HCT116 (cell line): ENCODE measurements around the gene LHPP. TPM values are rescaled to one million over a fixed set of nuclear protein-coding genes. Genes with fewer than 3 reads are reported as not detected.

Experiments used
- ATAC-seq: fragments of 200-7000 bp; cut with Tn5 transposase; 2 replicates; pipeline ENCODE4 v1.9.1; 2020; ENCODE audit warnings: mild to moderate bottlenecking, moderate library complexity
- BruUV-seq: library from RNA; stranded (reverse); fragments of 400-500 nt; replicated peaks from 2 replicates; lab custom pipeline; 2021; lab: Mats Ljungman, UMichigan
- CTCF ChIA-PET: fragments of 300-600 bp; sonication (Branson Sonifier 250); formaldehyde crosslinking; loops from one replicate; lab custom pipeline; 2021; ENCODE audit warnings: antibody characterized with exemption; lab: Charles Lee
- POLR2A ChIA-PET: fragments of 300-600, 350-600 bp; sonication (Branson Sonifier 250); formaldehyde crosslinking; loops from one replicate; lab custom pipeline; 2021; ENCODE audit warnings: antibody characterized with exemption; lab: Charles Lee
- RAD21 ChIA-PET, 2 experiments: fragments of 300-600 bp; sonication (Branson Sonifier 250); formaldehyde crosslinking; loops; one replicate each; lab custom pipeline; 2023; ENCODE audit warnings: low total read pairs in 2 of 2; ENCODE audit not compliant: uncharacterized antibody in 2 of 2, unreplicated experiment in 2 of 2, low non-redundant PET in 1 of 2; lab: Charles Lee
- DNase-seq: peaks from one replicate; pipeline ENCODE4 v3.0.0-alpha.2; 2010; ENCODE audit warnings: low read depth, low spot score
- H2AFZ ChIP-seq: fragments of 200-600 bp; shearing (Covaris generic), sonication (generic); 2 replicates; pipeline ENCODE4 v1.6.1; 2017; ENCODE audit warnings: low read depth, mixed run types, mixed read lengths, antibody characterized with exemption, low read length; ENCODE audit not compliant: poor library complexity, severe bottlenecking
- H3K27ac ChIP-seq: 2 replicates; pipeline ENCODE4 v1.5.1; 2012; ENCODE audit warnings: low read depth, low read length
- H3K27me3 ChIP-seq: fragments of 200-600 bp; sonication (generic); 2 replicates; pipeline ENCODE4 v1.6.1; 2016; ENCODE audit warnings: mixed run types, low read length, mixed read lengths; ENCODE audit not compliant: insufficient read depth
- H3K36me3 ChIP-seq, 2 experiments: fragments of 200-500 bp in 1 of 2; fragments of 200-600 bp in 1 of 2; sonication (Bioruptor generic) in 1 of 2; sonication (generic) in 1 of 2; 2 replicates each; pipeline versions ENCODE4 v1.5.1 to v1.6.1; 2014 to 2016; ENCODE audit warnings: low read length in 2 of 2, inconsistent platforms in 1 of 2, mixed read lengths in 1 of 2, mixed run types in 1 of 2; ENCODE audit not compliant: insufficient read depth in 2 of 2, control insufficient read depth in 1 of 2
- H3K4me1 ChIP-seq, 2 experiments: fragments of 200-600 bp in 1 of 2; sonication (generic) in 1 of 2; 2 replicates each; pipeline versions ENCODE4 v1.5.1 to v1.6.1; 2012 to 2017; ENCODE audit warnings: low read length in 2 of 2, inconsistent platforms in 1 of 2, mild to moderate bottlenecking in 1 of 2, mixed read lengths in 1 of 2, mixed run types in 1 of 2, moderate library complexity in 1 of 2; ENCODE audit not compliant: insufficient read depth in 2 of 2, control insufficient read depth in 1 of 2
- H3K4me2 ChIP-seq: fragments of 200-600 bp; sonication (generic); 2 replicates; pipeline ENCODE4 v1.6.1; 2017; ENCODE audit warnings: mixed run types, low read length, mixed read lengths
- H3K4me3 ChIP-seq, 2 experiments: fragments of 200-600 bp in 1 of 2; sonication (generic) in 1 of 2; replicated peaks in 1 of 2; 2 replicates each; pipeline ENCODE4 v1.5.1; 2011 to 2016; ENCODE audit warnings: low read length in 2 of 2, control low read depth in 1 of 2, low read depth in 1 of 2, mild to moderate bottlenecking in 1 of 2, mixed read lengths in 1 of 2, mixed run types in 1 of 2
- H3K79me2 ChIP-seq: fragments of 200-600 bp; sonication (generic); 2 replicates; pipeline ENCODE4 v1.6.1; 2017; ENCODE audit warnings: mild to moderate bottlenecking, mixed run types, low read length, moderate library complexity, mixed read lengths; ENCODE audit not compliant: insufficient read depth
- H3K9ac ChIP-seq: fragments of 200-600 bp; sonication (generic); 2 replicates; pipeline ENCODE4 v1.6.1; 2016; ENCODE audit warnings: low read length, mixed read lengths
- H3K9me2 ChIP-seq: fragments of 200-600 bp; sonication (generic), shearing (Covaris generic); 2 replicates; pipeline ENCODE4 v1.6.1; 2017; ENCODE audit warnings: mixed run types, mild to moderate bottlenecking, moderate library complexity; ENCODE audit not compliant: insufficient read depth
- H3K9me3 ChIP-seq, 2 experiments: fragments of 200-500 bp in 1 of 2; fragments of 200-600 bp in 1 of 2; sonication (Bioruptor generic) in 1 of 2; sonication (generic) in 1 of 2; 2 replicates each; pipeline ENCODE4 v1.6.1; 2014 to 2017; ENCODE audit warnings: low read length in 2 of 2, mixed read lengths in 2 of 2, inconsistent platforms in 1 of 2, low read depth in 1 of 2, mild to moderate bottlenecking in 1 of 2, mixed run types in 1 of 2, moderate library complexity in 1 of 2; ENCODE audit not compliant: control insufficient read depth in 1 of 2, insufficient read depth in 1 of 2
- H4K20me1 ChIP-seq: fragments of 200-600 bp; sonication (generic), shearing (Covaris generic); 2 replicates; pipeline ENCODE4 v1.6.1; 2017; ENCODE audit warnings: mixed run types, mild to moderate bottlenecking, moderate library complexity; ENCODE audit not compliant: insufficient read depth
- CBX3 ChIP-seq: IDR thresholded peaks from 2 replicates; pipeline ENCODE4 v1.6.1; 2012; ENCODE audit warnings: low read depth
- ELF1 ChIP-seq: IDR thresholded peaks from 2 replicates; pipeline ENCODE4 v1.6.1; 2012; ENCODE audit warnings: low read depth, borderline replicate concordance
- JUND ChIP-seq: IDR thresholded peaks from 2 replicates; pipeline ENCODE4 v1.6.1; 2012
- POLR2A ChIP-seq: IDR thresholded peaks from 2 replicates; pipeline ENCODE4 v1.7.0; 2011; ENCODE audit warnings: borderline replicate concordance; ENCODE audit not compliant: insufficient read depth, insufficient read length; ENCODE audit errors: extremely low read depth
- POLR2AphosphoS5 ChIP-seq: IDR thresholded peaks from 2 replicates; pipeline ENCODE4 v1.6.1; 2011; ENCODE audit warnings: mild to moderate bottlenecking, low read depth, low read length, moderate library complexity
- RAD21 ChIP-seq: IDR thresholded peaks from 2 replicates; pipeline ENCODE4 v1.6.1; 2012; ENCODE audit warnings: low read depth, mild to moderate bottlenecking
- SIN3A ChIP-seq: IDR thresholded peaks from 2 replicates; pipeline ENCODE4 v1.6.1; 2012; ENCODE audit warnings: low read depth
- TCF7L2 ChIP-seq: IDR thresholded peaks from 2 replicates; pipeline ENCODE4 v1.7.0; 2011; ENCODE audit warnings: borderline replicate concordance, inconsistent platforms; ENCODE audit not compliant: insufficient read depth, insufficient read length; ENCODE audit errors: extremely low read depth
- intact Hi-C: fragments of 100-400 bp; cut with micrococcal nuclease; formaldehyde crosslinking; loops from 2 replicates; pipeline ENCODE4 v1.10.0; 2022
- total RNA-seq: library from RNA; stranded (reverse); gene quantifications from one replicate; pipeline ENCODE4 v1.2.1, GENCODE V29; 2021; ENCODE audit not compliant: unreplicated experiment
- TF ChIP-seq, protein P1 (sequence below): IDR thresholded peaks from 2 replicates; pipeline ENCODE4 v1.6.1; 2012
- TF ChIP-seq, protein P2 (sequence below): IDR thresholded peaks from 2 replicates; pipeline ENCODE4 v1.6.1; 2011; ENCODE audit warnings: mild to moderate bottlenecking, low read length, moderate library complexity; ENCODE audit not compliant: insufficient replicate concordance; ENCODE audit errors: extremely low read depth
- TF ChIP-seq, protein P3 (sequence below): IDR thresholded peaks from 2 replicates; pipeline ENCODE4 v1.6.1; 2012; ENCODE audit warnings: low read depth
- TF ChIP-seq, protein P4 (sequence below): IDR thresholded peaks from 2 replicates; pipeline ENCODE4 v1.6.1; 2012

Gene LHPP
- total RNA-seq, 1 experiment from 2014 or later, result 45.8 TPM

DNA sequence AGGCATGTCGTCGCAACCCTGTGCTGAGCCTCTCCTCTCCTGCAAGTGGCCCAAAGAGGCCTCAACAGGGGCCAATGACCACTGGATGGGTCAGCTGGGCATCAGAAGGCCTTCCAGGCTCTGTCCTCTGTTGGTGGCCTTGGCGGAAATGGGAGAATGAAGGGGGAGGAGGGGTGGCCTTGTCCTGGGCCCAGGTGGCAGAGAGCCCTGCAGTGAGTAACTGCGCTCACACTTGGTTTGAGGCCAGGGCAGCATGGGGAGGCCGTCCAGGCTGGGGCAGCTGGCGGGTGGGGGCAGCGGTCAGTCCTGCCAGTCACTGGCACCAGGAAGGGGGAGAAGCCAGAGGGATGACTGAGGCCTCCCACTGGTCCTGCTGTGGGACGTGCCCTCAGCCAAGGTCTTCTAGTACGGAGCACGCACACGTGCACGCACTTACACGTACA is 59.8 kb downstream of the LHPP start:
- H3K9me2 ChIP-seq, result no peaks in the 10 kb centered on the region
- RAD21 ChIA-PET, result no interaction called here
- no peak overlapping the region for H3K4me3 ChIP-seq
- CTCF ChIA-PET, result interaction anchor here (1.1 kb wide), 1 partner anchor 9 kb away, joined by 3 read pairs; no protein-coding TSS in a partner anchor
- no peak overlapping the region for H3K9ac ChIP-seq
- H2AFZ ChIP-seq, result no peak overlapping the region
- DNase-seq, result no peak
- intact Hi-C loops, result no loop called here
- POLR2A ChIA-PET, result no interaction called here
- ATAC-seq, result no peak
- no peak overlapping the region for H3K4me2 ChIP-seq
- peaks cover 9 to 11% of the 10 kb centered on the region in 2 experiments for H3K4me1 ChIP-seq
- BruUV-seq, result no TSS peak
- no peak overlapping the region for H3K27ac ChIP-seq
- H3K79me2 ChIP-seq, result no peaks in the 10 kb centered on the region
- TF ChIP-seq JUND (no peak), TCF7L2 (no peak), ELF1 (no peak)
- H3K27me3 ChIP-seq, result no peaks in the 10 kb centered on the region
- H3K36me3 ChIP-seq, result no peaks in the 10 kb centered on the region
- H4K20me1 ChIP-seq, result no peaks in the 10 kb centered on the region
- no peaks in the 10 kb centered on the region for H3K9me3 ChIP-seq

DNA sequence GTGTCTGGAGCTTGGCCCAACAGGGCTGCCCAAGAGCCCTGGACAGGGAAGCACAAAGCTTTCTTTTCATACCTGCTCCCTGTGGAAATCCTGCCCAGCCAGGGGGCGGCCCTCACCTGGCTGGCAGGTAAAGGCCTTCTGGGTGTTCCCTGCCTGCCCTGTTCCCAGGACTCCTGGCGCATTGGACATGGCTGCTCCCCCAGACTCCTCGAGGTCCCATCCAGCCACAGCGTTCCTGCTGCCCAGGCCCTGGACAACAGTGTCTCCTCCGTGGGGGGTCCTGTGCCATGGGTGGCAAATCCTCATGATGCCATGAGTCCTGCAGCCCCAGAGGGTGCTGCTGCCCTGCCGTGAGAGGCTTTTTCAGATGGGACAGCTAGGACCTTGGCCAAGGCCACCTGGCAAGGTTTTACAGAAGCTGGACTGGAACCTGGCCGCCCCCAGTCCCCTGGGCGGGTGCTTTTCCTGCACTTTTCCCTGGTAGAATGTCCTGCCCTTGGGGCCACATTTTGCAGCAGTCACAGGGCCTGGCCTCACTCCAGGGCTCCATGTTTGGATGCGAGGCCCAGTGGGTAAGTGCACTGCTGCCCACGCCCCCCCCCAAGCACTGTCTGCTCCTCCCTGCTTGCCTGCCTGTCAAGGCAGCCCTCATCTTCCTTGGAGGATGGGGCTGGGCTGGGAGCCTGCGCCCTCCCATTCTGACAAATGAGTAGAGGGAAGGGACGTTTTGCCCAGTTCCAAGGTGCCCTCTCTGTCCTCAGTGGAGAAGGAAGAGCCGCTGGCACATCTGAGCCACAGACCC is 60.7 kb downstream of the LHPP start:
- no TSS peak for BruUV-seq
- Histone ChIP-seq H3K9me3 (no peaks in the 10 kb centered on the region), H3K9me2 (no peaks in the 10 kb centered on the region), H3K4me3 (no peak overlapping the region), H3K27me3 (no peaks in the 10 kb centered on the region), H3K36me3 (no peaks in the 10 kb centered on the region), H3K4me1 (peaks cover 9 to 11% of the 10 kb centered on the region in 2 experiments), H3K79me2 (no peaks in the 10 kb centered on the region), H3K9ac (no peak overlapping the region), H2AFZ (no peak overlapping the region), H3K4me2 (no peak overlapping the region), H3K27ac (no peak overlapping the region), H4K20me1 (no peaks in the 10 kb centered on the region)
- DNase-seq, result no peak
- ChIA-PET POLR2A (no interaction called here), CTCF (no interaction called here), RAD21 (no interaction called here)
- no peak for ATAC-seq
- no peak for TF ChIP-seq POLR2AphosphoS5
- no peak for TF ChIP-seq CBX3
- TF ChIP-seq, protein P1, sequence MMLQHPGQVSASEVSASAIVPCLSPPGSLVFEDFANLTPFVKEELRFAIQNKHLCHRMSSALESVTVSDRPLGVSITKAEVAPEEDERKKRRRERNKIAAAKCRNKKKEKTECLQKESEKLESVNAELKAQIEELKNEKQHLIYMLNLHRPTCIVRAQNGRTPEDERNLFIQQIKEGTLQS, result no peak
- TF ChIP-seq, protein P2, sequence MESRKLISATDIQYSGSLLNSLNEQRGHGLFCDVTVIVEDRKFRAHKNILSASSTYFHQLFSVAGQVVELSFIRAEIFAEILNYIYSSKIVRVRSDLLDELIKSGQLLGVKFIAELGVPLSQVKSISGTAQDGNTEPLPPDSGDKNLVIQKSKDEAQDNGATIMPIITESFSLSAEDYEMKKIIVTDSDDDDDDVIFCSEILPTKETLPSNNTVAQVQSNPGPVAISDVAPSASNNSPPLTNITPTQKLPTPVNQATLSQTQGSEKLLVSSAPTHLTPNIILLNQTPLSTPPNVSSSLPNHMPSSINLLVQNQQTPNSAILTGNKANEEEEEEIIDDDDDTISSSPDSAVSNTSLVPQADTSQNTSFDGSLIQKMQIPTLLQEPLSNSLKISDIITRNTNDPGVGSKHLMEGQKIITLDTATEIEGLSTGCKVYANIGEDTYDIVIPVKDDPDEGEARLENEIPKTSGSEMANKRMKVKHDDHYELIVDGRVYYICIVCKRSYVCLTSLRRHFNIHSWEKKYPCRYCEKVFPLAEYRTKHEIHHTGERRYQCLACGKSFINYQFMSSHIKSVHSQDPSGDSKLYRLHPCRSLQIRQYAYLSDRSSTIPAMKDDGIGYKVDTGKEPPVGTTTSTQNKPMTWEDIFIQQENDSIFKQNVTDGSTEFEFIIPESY, result no peak
- TF ChIP-seq, protein P3, sequence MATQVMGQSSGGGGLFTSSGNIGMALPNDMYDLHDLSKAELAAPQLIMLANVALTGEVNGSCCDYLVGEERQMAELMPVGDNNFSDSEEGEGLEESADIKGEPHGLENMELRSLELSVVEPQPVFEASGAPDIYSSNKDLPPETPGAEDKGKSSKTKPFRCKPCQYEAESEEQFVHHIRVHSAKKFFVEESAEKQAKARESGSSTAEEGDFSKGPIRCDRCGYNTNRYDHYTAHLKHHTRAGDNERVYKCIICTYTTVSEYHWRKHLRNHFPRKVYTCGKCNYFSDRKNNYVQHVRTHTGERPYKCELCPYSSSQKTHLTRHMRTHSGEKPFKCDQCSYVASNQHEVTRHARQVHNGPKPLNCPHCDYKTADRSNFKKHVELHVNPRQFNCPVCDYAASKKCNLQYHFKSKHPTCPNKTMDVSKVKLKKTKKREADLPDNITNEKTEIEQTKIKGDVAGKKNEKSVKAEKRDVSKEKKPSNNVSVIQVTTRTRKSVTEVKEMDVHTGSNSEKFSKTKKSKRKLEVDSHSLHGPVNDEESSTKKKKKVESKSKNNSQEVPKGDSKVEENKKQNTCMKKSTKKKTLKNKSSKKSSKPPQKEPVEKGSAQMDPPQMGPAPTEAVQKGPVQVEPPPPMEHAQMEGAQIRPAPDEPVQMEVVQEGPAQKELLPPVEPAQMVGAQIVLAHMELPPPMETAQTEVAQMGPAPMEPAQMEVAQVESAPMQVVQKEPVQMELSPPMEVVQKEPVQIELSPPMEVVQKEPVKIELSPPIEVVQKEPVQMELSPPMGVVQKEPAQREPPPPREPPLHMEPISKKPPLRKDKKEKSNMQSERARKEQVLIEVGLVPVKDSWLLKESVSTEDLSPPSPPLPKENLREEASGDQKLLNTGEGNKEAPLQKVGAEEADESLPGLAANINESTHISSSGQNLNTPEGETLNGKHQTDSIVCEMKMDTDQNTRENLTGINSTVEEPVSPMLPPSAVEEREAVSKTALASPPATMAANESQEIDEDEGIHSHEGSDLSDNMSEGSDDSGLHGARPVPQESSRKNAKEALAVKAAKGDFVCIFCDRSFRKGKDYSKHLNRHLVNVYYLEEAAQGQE, result no peak
- TF ChIP-seq ELF1, result no peak
- TF ChIP-seq, protein P4, sequence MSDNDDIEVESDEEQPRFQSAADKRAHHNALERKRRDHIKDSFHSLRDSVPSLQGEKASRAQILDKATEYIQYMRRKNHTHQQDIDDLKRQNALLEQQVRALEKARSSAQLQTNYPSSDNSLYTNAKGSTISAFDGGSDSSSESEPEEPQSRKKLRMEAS, result no peak
- no peak for TF ChIP-seq SIN3A
- no peak for TF ChIP-seq TCF7L2
- no peak for TF ChIP-seq JUND
- TF ChIP-seq RAD21, result no peak
- no peak for TF ChIP-seq POLR2A
- intact Hi-C loops, result no loop called here
